ENCODE data around the gene DENND4A.
"Not testable (repeated sequence)": the region's sequence is repeated elsewhere in the genome, so short reads cannot be mapped to it uniquely, and the experiment has no call there.

DENND4A gene

DNA sequence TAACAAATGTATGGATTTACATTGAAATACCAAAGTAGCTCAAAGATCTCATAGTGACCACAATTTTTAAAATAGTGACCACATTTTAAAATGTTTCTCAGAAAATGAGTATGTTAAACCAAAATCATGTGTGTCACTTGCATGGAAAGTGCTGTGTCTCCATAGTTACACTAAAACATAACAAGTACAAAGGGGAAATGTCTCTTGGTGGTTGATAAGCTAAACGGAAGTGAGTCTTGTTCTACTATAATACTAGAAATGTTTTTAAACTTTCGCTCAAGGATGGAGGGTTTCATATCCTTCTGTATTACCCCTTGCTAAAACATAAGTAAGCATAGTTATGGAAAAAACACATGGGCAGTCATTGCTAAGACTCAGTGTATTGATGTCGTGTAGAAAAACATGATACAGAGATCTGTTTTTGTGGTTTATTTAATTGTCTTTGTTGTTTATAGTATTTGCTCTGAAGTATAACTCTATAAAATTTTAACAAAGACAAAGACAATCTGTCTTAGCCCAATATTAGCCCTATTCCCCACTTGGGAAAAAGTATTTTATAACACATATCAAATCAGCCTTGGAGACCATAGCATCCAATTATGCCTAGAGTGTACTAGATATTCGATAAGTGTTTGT, 27.0 kb upstream of the DENND4A start:
- DNase-seq (ENCODE audit: low read depth) = peak; percentile 63

DNA sequence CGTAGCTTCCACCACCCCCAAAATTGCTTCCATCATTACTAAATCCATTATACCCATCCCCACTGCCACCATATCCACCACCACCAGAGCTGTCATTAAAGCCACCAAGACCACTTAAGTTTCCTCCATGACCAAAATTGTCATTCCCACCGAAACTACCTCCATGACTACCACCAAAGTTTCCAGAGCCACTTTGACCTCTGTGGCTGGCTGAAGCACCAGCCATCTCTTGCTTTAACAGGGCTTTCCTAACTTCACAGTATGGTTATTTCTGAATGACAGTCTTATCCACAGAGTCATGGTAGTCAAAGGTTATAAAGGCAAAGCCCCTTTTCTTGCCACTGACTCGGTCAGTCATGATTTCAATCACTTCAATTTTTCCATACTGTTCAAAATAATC, 24.3 kb upstream of the DENND4A start:
- DNase-seq (ENCODE audit: low read depth) = no peak

DNA sequence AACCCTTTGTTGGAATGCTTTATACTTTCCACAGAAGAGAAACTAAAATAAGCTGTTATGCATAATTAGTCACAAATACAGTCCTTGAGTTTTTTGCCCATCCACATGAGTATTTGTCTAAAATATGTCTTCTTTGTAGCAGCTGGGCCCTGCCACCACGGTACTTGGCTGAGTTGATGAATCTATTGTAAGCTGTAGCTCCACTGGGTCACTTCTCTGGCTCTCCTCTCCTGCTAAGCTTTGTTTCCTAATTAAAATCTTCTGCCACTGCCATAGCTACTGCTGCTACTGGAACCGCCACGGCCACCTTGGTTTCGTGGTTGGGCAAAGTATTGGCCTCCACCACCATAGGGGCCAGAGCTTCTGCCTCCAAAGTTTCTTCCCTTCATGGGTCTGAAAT, 23.9 kb upstream of the DENND4A start:
- DNase-seq (ENCODE audit: low read depth) = not testable (repeated sequence)

DNA sequence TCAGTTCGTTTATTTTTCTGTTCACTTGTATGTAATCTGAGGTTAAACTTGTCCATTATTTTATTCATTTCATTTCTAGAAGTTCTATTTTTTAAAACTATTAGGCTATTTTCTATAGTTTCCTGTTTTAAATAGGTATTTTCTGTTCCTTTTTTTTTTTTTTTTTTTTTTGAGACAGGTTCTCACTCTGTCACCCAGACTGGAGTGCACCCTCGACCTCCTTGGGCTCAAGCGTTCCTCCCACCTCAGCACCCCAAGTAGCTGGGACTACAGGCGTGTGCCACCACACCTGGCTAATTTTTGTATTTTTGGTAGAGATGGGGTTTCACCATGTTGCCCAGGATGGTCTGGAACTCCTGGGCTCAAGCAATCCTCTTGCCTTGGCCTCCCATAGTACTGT, 22.2 kb upstream of the DENND4A start:
- not testable (repeated sequence) for DNase-seq (ENCODE audit: low read depth)

DNA sequence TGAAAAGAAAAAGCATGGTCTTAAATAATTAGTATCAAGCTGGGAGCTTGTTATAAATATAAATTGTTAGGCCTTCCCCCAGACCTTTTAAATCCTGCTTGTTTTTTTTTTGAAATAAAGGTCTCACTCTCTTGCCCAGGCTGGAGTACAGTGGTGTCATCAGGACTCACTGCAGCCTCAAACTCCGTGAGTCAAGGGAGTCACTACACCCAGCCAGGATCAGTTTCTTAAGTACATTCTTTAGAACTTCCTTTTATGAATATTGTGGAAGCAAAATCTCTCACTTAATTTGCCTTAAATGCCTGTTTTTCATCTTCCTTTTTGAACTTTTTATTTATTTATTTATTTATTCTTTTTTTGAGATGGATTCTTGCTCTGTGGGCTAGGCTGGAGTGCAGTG, 20.8 kb upstream of the DENND4A start:
- DNase-seq (ENCODE audit: low read depth) = no peak

DNA sequence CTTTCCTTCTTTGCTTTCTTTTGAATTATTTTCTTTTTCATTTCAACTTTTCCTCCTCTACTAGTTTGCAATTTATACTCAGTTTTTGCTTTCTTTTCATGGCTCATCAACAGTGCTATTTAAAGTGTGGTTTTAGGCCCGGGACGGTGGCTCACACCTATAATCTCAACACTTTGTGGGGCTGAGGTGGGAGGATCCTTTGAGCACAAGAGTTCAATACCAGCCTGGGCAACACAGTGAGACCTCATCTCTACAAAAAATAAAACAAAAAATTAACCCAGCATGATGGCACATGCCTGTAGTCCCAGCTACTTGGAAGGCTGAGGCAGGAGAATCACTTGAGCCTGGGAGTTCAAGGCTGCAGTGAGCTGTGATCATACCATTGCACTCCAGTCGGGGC, 20.4 kb upstream of the DENND4A start:
- no peak for DNase-seq (ENCODE audit: low read depth)

DNA sequence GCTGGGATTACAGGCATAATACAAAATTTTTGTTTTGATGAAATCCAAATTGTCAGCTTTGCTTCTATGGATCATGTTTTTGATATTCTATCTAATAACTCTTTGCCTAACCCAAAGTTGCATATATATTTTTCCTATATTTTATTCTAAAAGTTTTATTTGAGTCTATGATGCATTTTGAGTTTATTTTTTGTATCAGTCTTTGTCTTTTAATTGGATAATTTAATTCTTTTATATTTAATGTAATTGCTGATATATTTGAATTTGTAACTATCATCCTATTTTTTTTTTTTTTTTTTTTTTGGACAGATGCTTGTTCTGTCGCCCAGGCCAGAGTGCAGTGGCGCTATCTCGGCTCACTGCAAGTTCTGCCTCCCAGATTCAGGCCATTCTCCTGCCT, 19.7 kb upstream of the DENND4A start:
- DNase-seq (ENCODE audit: low read depth) = no peak

DNA sequence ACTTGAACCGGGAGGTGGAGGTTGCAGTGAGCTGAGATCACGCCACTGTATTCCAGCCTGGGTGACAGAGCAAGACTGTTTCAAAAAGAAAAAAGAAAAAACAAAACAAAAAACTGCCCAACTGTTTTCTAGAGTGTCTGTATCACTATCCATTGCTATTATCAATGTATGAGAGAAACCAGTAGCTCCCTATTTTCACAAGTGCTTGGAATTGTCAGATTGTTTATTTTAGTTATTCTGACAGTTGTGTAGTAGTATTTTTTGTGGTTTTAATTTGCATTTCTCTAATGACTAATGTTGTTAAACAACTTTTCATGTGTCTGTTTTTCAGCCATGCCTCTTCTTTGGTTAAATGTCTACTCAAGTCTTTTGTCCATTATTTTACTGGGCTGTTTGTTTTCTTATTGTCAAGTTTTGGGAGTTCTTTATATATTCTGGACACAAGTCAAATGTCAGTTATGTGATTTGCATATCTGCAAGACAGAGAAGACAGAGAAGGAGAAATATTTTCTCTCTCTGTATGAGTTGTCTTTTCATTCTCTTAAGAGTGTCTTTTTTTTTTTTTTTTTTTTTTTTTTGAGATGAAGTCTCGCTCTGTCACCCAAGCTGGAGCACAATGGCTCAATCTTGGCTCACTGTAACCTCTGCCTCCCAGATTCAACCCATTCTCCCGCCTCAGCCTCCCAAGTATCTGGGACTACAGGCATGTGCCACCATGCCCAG, 19.1 kb upstream of the DENND4A start:
- DNase-seq (ENCODE audit: low read depth) = not testable (repeated sequence)

DNA sequence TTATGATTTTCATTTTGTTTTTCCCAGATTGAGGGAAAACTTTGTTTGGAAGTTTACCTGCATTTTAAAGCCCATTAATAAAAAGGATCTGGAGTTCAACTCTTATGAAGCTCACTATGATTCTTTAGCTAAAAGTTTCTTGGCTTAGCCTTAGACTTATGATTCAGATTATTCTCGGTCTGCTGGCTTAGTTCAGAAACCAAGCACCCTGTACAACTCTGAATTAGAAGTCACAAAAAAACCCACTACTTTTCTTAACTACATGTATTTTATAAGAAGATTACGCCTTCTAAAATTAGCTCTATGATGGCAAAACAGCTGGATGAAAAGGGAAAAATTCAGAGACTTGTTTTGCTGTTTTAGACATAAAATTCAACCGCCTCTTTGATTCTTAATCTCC, 14.3 kb upstream of the DENND4A start:
- no peak for DNase-seq (ENCODE audit: low read depth)

DNA sequence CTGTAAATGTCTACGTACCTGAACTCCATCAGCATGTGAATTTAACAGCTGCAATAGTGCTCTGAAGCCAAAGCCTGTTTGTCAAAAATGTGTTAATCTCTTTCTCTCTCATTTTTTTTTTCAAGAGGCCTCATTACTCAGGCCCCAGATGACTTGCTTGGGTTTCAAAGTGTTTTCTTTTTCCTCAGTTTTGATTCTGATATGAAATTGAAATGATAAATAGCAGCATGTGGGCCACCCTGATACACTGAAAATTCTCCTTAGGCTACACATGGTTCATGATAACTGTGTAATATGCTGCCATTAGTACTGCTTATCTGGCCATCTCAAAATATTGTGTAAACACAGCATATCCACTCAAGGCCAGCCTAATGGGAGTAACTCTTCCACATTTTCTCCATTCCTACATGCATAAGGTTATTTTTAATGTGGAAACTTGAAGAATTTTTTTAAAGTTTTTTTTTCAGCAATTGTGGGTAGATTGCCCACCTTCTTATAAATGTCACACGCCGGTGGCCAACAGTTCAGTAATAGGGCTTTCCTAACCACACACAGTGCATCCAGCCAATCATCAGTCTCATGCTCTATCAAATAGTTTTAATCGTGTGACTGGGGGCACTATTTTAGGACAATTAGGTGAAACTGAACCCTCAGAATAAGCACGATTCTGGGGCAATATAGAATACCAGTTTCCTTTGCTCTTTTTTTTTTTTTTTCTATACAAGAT, 13.1 kb upstream of the DENND4A start:
- no peak for DNase-seq (ENCODE audit: low read depth)

DNA sequence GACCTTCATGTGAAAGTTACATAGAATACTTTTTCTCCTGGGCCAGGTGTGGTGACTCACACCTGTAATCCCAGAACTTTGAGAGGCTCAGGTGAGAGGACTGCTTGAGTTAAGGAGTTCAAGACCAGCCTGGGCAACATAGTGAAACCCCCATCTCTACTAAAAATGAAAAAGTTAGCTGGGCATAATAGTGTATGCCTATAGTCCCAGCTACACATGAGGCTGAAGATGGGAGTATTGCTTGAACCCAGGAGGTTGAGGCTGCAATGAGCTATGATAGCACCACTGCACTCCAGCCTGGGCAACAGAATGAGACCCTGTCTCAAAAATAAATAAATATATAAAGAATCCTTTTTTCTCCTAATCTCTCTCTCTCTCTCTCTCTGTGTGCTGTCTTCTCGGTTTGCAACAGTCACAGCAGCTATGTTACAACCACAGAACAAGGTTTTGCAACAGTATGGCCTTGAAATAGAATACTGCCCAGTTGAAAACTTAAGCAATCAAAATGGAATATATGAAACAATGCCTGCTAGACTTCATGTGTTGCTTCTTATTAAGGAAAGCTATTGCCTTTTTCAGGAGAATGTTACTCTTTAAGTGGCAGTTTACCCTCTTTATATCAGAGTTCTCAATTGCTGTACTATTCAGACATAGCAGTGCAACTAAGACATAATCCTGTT, 12.3 kb upstream of the DENND4A start:
- no peak for DNase-seq (ENCODE audit: low read depth)

DNA sequence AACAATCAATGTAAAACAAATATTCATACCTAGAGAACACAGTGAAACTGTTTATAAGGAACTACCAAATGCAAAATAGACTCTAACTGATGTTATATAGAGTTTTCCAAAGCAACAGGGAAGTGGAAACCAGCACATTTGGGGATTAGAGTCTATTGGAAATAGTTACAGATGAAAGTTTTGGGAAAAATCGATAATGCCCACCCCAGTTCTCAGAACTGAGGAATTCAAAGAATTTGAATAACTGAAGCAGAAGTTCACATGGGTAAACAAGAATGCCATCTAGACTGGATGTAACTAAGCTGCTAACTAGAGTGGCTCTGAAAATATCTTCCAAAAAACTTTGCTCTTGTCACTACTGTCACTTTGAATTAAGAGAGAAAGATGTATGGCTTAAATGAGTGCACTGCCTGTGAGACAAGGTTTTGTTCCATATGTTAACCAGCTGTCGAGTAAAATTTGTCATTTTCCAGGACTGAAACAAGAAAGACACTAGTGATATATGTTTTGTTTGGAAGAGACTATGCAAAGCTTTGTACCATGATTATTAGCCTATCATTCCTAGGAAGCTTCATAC, 9.2 kb upstream of the DENND4A start:
- no peak for DNase-seq (ENCODE audit: low read depth)

DNA sequence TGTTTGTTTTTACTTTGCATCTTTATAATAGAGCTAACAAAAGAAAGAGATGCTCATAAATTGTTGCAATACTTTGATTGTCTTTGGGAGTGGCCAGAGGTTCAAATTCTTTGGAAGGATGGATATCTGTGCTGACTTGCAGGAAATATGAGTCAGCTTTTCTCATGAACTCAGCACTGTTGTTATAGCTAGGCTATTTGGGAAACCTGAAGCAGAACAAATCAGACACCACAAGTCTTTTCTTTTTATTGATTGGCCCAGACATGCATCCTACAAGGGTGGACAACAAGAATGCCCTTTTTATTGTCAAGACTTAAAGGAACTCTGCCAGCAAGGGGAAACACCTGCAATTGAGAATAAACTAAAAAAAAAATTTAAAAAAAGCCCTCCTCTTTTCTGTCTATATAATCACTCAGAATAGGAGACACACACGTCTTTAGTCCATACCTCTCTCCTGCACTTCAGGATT, 4.6 kb upstream of the DENND4A start:
- DNase-seq (ENCODE audit: low read depth) = no peak

DNA sequence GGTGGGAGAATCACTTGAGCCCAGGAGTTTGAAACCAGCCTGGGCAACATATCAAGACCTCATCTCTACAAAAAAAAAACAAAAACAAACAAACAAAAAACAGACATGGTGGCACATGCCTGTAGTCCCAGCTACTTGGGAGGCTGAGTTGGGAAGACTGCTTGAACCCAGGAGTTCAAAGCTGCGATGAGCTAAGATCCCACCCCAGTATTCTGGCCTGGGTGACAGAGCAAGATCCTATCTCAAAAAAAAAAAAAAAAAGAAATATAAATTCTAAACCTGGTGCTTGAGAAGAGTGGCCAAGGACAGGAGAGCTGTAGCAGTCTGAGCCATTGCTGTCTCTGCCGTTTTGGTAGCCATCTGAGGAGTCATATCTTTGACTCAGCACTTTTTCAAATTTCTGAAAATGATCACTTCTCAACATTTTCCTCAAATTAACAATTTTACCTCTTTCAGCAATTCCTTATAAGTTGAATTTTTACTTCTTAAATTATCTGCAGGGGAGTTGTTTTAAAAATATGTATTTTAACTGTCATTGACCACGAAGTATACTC, 3.6 kb upstream of the DENND4A start:
- no peak for DNase-seq (ENCODE audit: low read depth)

DNA sequence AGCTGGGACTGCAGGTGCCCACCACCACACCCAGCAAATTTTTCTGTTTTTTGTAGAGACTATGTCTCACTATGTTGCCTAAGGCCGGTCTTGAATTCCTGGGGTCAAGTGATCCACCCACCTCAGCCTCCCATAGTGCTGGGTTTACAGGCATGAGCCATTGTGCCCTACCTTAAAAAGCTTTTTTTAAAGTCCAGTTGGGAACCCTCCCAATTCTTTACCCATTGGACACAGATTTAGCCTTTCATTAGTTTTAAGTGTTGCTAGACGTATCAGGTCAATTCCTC, 1.7 kb upstream of the DENND4A start:
- DNase-seq (ENCODE audit: low read depth) = no peak

DNA sequence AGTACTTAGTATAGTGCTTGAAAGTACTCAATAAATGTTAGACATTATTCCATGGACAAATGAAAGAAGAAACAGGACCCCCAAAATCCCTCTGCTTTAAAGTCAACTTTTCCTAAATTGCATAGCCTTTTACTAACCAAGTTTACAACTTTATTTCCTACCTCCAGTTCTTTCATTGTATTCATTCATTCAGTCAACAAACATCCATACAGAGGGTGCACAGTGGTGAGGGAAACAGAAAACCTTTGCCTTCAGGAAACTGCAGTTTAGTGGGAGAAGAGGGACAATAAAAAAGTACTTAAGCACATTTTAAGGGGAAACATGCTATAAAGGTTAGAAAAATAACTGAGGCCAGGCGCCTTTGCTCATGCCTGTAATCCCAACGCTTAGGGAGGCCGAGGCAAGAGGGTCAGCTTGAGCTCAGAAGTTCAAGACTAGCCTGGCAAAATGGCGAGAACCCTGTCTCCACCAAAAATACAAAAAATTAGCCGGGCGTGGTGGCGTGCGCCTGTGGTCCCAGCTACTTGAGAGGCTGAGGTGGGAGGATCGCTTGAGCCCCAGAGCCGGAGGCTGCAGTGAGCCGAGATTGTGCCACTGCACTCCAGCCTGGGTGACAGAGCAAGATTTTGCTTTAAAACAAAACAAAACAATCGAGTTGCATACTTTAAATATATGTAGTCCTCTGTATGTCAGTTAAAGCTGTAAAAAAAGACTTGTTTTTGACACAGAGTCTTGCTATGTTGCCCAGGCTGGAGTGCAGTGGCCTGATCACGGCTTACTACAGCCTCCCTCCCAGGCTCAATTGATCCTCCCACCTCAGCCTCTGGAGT, 1.1 kb upstream of the DENND4A start:
- DNase-seq (ENCODE audit: low read depth) = no peak

DNA sequence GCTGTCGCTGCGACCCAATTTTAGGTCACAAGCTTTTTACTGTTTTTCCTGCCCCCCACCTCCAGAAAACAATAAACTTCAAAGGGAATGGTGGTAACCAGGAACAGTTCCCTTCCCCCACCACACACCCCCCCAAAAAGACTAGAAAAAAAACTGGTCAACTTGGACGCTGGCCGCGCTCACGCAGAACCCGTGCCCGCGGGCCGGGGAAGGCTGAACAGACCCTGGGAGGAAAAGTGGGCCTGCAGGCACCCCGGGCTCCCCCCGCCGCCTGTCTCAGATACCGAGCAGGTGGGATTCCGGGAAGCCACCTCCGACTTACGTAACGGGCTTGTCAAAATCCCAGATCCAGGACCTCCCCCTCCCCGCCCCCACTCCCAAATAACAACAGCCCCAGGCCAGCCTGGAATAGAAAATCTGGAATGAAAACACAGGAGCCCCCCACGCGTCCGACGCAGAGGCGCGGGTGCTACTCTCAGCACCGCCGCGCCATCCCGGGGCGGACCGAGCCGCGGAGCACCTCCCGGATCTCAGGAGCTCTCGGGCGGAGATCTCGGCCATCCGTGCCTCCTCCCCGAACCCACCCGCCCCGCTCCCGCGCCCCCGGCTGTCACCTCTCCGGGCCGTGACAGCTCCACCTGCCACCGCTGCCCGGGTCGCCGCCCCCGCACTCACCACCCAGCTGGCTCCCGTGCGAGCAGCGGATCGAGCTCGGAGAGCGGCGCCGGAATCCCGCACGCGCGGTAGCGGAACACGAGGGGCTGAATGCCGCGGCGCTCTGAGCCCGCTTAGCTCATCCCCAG, 557 bp downstream of the DENND4A start:
- no peak for DNase-seq (ENCODE audit: low read depth)

DNA sequence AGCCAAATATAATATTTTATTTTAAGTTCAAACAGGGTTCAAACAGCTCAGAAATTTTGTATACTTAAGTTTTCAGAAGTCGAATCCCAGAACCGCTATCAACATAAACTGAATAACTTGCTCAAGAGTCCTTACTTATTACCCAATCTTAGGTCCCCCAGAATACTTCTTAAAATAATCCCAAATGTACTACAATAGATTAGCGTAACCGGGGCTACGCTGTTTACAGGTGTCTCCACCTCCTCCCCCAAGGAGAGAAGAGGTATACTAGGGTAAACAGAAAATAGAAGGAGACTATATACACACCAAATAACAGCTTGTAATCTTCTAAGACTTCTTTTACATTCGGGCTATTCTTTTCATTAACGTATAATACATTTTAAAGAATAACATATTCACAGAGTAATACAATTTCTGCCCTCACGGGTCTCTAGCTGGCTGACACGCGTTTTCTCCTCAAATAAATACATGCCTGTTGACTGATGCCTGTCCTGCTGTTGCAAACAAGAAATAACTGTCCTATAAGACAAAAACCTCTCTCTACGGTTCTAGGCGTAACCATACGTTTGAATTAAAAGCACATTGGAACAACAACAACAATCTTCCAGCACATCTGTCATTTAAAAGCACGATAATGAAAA, 1.3 kb downstream of the DENND4A start:
- no peak for DNase-seq (ENCODE audit: low read depth)

DNA sequence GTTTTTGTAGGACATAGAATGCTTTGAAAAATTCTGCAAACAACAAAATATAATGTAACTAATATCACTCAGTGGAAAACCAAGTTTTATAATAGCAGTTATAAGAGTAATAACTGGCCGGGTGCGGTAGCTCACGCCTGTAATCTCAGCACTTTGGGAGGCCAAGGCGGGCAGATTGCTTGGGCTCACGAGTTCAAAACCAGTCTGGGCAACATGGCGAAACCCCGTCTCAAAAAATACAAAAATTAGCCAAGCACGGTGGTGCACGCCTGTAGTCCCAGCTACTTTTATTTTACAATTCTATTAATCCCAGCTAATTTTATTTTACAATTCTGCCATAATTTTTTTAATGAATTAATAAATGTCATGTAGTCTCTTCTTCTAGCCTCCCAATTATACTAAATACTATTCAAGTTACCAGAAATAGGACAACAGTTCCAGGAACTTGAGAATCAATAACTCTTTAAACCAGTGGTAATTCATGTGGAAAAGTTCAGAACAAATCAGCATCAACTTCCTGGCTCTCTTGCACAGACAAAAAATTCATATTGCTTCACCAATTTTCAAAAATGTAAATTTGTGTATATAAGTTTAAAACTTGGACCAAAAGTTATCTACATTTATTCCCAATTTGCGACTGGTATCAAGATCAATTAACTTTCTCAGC, 2.2 kb downstream of the DENND4A start:
- DNase-seq (ENCODE audit: low read depth) = no peak
